H1 (cell line): ENCODE measurements around the gene MRPL40. TPM values are rescaled to one million over a fixed set of nuclear protein-coding genes. Genes with fewer than 3 reads are reported as not detected.

Source experiments
- CTCF ChIA-PET: fragments of 300-600 bp; sonication (Branson Sonifier 250); formaldehyde crosslinking; loops from one replicate; lab custom pipeline; 2021; ENCODE audit not compliant: partially characterized antibody; lab: Charles Lee
- POLR2A ChIA-PET: fragments of 300-600 bp; sonication (Branson Sonifier 250); formaldehyde crosslinking; loops from one replicate; lab custom pipeline; 2021; ENCODE audit warnings: inconsistent platforms; ENCODE audit not compliant: partially characterized antibody; lab: Charles Lee
- DNase-seq, 2 experiments: peaks; one replicate each; pipeline versions ENCODE4 v3.0.0 to v3.0.0-alpha.2; 2010 to 2022; ENCODE audit warnings: low spot score in 2 of 2, low read depth in 1 of 2, mixed read lengths in 1 of 2
- FAIRE-seq: peaks from 2 replicates; lab custom pipeline; 2011; peaks lifted over from hg19 to GRCh38; lab: Jason Lieb, UNC
- H2AFZ ChIP-seq: 2 replicates; pipeline ENCODE4 v1.8.1; 2012; ENCODE audit warnings: low read length, inconsistent platforms
- H2AK5ac ChIP-seq: 2 replicates; pipeline ENCODE4 v1.6.1; 2013; ENCODE audit warnings: low read depth, low read length
- H2BK120ac ChIP-seq: replicated peaks from 2 replicates; pipeline ENCODE3; 2013; ENCODE audit warnings: low read depth, low read length, inconsistent platforms
- H2BK12ac ChIP-seq: 2 replicates; pipeline ENCODE4 v1.6.1; 2013; ENCODE audit warnings: low read depth, low read length
- H2BK15ac ChIP-seq: 2 replicates; pipeline ENCODE4 v1.6.1; 2013; ENCODE audit warnings: low read length
- H2BK20ac ChIP-seq: 2 replicates; pipeline ENCODE4 v1.6.1; 2013; ENCODE audit warnings: low read length
- H2BK5ac ChIP-seq: 2 replicates; pipeline ENCODE4 v1.6.1; 2013; ENCODE audit warnings: low read depth, low read length
- H3K14ac ChIP-seq: 2 replicates; pipeline ENCODE4 v1.6.1; 2013; ENCODE audit warnings: inconsistent platforms; ENCODE audit not compliant: insufficient read length
- H3K18ac ChIP-seq: 2 replicates; pipeline ENCODE4 v1.6.1; 2013; ENCODE audit warnings: low read length; ENCODE audit errors: extremely low read depth
- H3K23ac ChIP-seq: 2 replicates; pipeline ENCODE4 v1.6.1; 2013; ENCODE audit warnings: inconsistent platforms; ENCODE audit not compliant: insufficient read length
- H3K23me2 ChIP-seq: 2 replicates; pipeline ENCODE4 v1.6.1; 2013; ENCODE audit warnings: low read depth, low read length
- H3K27ac ChIP-seq: 2 replicates; pipeline ENCODE4 v1.6.1; 2011; ENCODE audit warnings: low read depth, low read length, inconsistent platforms
- H3K27me3 ChIP-seq, 4 experiments: replicated peaks in 1 of 4; 1 replicate in 1 of 4; 2 replicates in 3 of 4; pipeline versions ENCODE4 v1.6.1 to v1.8.1; 2011 to 2013; ENCODE audit warnings: low read length in 3 of 4, mild to moderate bottlenecking in 3 of 4, inconsistent platforms in 2 of 4, mixed read lengths in 2 of 4, moderate library complexity in 1 of 4; ENCODE audit not compliant: control insufficient read depth in 3 of 4, insufficient read depth in 3 of 4; ENCODE audit errors: extremely low read depth in 1 of 4
- H3K36me3 ChIP-seq, 4 experiments: 2 replicates each; pipeline versions ENCODE4 v1.6.1 to v1.8.1; 2011 to 2013; ENCODE audit warnings: mild to moderate bottlenecking in 4 of 4, low read length in 3 of 4, moderate library complexity in 2 of 4, control low read depth in 1 of 4, inconsistent platforms in 1 of 4; ENCODE audit not compliant: insufficient read depth in 4 of 4, control insufficient read depth in 2 of 4
- H3K4ac ChIP-seq: replicated peaks from 2 replicates; pipeline ENCODE3; 2013; ENCODE audit warnings: low read length, low read depth, mixed read lengths, inconsistent platforms; ENCODE audit not compliant: insufficient read length
- H3K4me1 ChIP-seq, 4 experiments: replicated peaks in 1 of 4; 1 replicate in 1 of 4; 2 replicates in 3 of 4; pipeline versions ENCODE4 v1.6.1 to v1.8.1; 2011 to 2013; ENCODE audit warnings: low read length in 3 of 4, inconsistent platforms in 2 of 4, mixed read lengths in 1 of 4; ENCODE audit not compliant: insufficient read depth in 4 of 4, control insufficient read depth in 3 of 4
- H3K4me2 ChIP-seq, 2 experiments: 2 replicates each; pipeline versions ENCODE4 v1.6.1 to v1.8.1; 2011 to 2013; ENCODE audit warnings: low read depth in 2 of 2, low read length in 2 of 2, control low read depth in 1 of 2, inconsistent platforms in 1 of 2, mild to moderate bottlenecking in 1 of 2; ENCODE audit not compliant: insufficient read depth in 1 of 2
- H3K4me3 ChIP-seq, 4 experiments: fragments of 200-600, 300-600 bp in 1 of 4; sonication (generic), shearing (Covaris generic), sonication (Bioruptor Twin) in 1 of 4; 2 replicates each; pipeline versions ENCODE4 v1.5.1 to v1.8.1; 2011 to 2016; ENCODE audit warnings: low read length in 4 of 4, low read depth in 3 of 4, control low read depth in 2 of 4, inconsistent platforms in 2 of 4, mild to moderate bottlenecking in 2 of 4, mixed read lengths in 1 of 4, moderate library complexity in 1 of 4; ENCODE audit not compliant: insufficient read depth in 2 of 4; ENCODE audit errors: extremely low read depth in 1 of 4
- H3K56ac ChIP-seq: replicated peaks from 2 replicates; pipeline ENCODE3; 2013; ENCODE audit warnings: low read depth, mild to moderate bottlenecking, mixed read lengths, low read length, inconsistent platforms; ENCODE audit not compliant: insufficient read length
- H3K79me1 ChIP-seq: 2 replicates; pipeline ENCODE4 v1.6.1; 2013; ENCODE audit warnings: low read depth, low read length, control low read depth
- H3K79me2 ChIP-seq, 2 experiments: 2 replicates each; pipeline versions ENCODE4 v1.6.1 to v1.8.1; 2012 to 2013; ENCODE audit warnings: low read length in 2 of 2, mild to moderate bottlenecking in 2 of 2, inconsistent platforms in 1 of 2; ENCODE audit not compliant: insufficient read depth in 2 of 2, control insufficient read depth in 1 of 2
- H3K9ac ChIP-seq, 4 experiments: replicated peaks in 1 of 4; 1 replicate in 1 of 4; 2 replicates in 3 of 4; pipeline versions ENCODE4 v1.6.1 to v1.8.1; 2011 to 2013; ENCODE audit warnings: low read depth in 3 of 4, low read length in 3 of 4, control low read depth in 2 of 4, mild to moderate bottlenecking in 2 of 4, moderate library complexity in 2 of 4, inconsistent platforms in 1 of 4; ENCODE audit errors: extremely low read depth in 1 of 4
- H3K9me3 ChIP-seq, 2 experiments: 2 replicates each; pipeline versions ENCODE4 v1.6.1 to v1.8.1; 2012 to 2013; ENCODE audit warnings: mild to moderate bottlenecking in 2 of 2, moderate library complexity in 2 of 2, control low read depth in 1 of 2, inconsistent platforms in 1 of 2, low read depth in 1 of 2, low read length in 1 of 2, mixed read lengths in 1 of 2; ENCODE audit not compliant: insufficient read depth in 2 of 2
- H4K20me1 ChIP-seq, 2 experiments: replicated peaks in 1 of 2; 2 replicates each; pipeline versions ENCODE3 to v1.8.1; 2011 to 2013; ENCODE audit warnings: inconsistent platforms in 2 of 2, low read length in 2 of 2, mild to moderate bottlenecking in 1 of 2; ENCODE audit not compliant: insufficient read depth in 2 of 2, control insufficient read depth in 1 of 2
- H4K5ac ChIP-seq: 2 replicates; pipeline ENCODE4 v1.6.1; 2013; ENCODE audit warnings: low read length, low read depth, mixed read lengths, inconsistent platforms; ENCODE audit not compliant: insufficient read length
- H4K8ac ChIP-seq: 2 replicates; pipeline ENCODE4 v1.8.0; 2013; ENCODE audit warnings: mild to moderate bottlenecking, moderate library complexity, low read length, inconsistent platforms; ENCODE audit not compliant: insufficient read depth; ENCODE audit errors: extremely low read depth
- H4K91ac ChIP-seq: replicated peaks from 2 replicates; pipeline ENCODE3; 2013; ENCODE audit warnings: low read length, mixed read lengths, inconsistent platforms; ENCODE audit not compliant: insufficient read length
- ASH2L ChIP-seq: fragments of 200-600, 300-600 bp; sonication (generic); IDR thresholded peaks from one replicate; pipeline ENCODE4 v1.7.1; 2017; ENCODE audit warnings: low read length
- BCL11A ChIP-seq, 2 experiments: IDR thresholded peaks; one replicate each; pipeline ENCODE4 v1.6.1; 2011; ENCODE audit warnings: low read depth in 2 of 2, low read length in 2 of 2, mild to moderate bottlenecking in 2 of 2
- BRCA1 ChIP-seq: IDR thresholded peaks from 2 replicates; pipeline ENCODE4 v1.6.1; 2012; ENCODE audit warnings: low read depth, low read length, improper control_type of control experiment
- CTBP2 ChIP-seq: IDR thresholded peaks from 2 replicates; pipeline ENCODE4 v1.7.0; 2011; ENCODE audit warnings: borderline replicate concordance, mild to moderate bottlenecking, moderate library complexity, mixed read lengths, low read length; ENCODE audit not compliant: insufficient read depth, insufficient read length
- HDAC6 ChIP-seq: IDR thresholded peaks from one replicate; pipeline ENCODE4 v1.7.1; 2012; ENCODE audit warnings: low read depth, mild to moderate bottlenecking, inconsistent platforms, low read length, moderate library complexity
- KDM1A ChIP-seq: fragments of 200-600, 300-600 bp; sonication (generic); IDR thresholded peaks from 2 replicates; pipeline ENCODE4 v1.7.1; 2016; ENCODE audit warnings: mild to moderate bottlenecking, low read length, borderline replicate concordance
- MAFK ChIP-seq: IDR thresholded peaks from 2 replicates; pipeline ENCODE4 v1.6.1; 2012; ENCODE audit warnings: low read depth, mild to moderate bottlenecking, improper control_type of control experiment, low read length
- POLR2A ChIP-seq, 2 experiments: IDR thresholded peaks; 1 replicate in 1 of 2; 2 replicates in 1 of 2; pipeline ENCODE4 v1.6.1; 2011; ENCODE audit warnings: low read depth in 2 of 2, low read length in 2 of 2, mild to moderate bottlenecking in 2 of 2; ENCODE audit errors: control extremely low read depth in 1 of 2
- POLR2AphosphoS5 ChIP-seq: IDR thresholded peaks from 2 replicates; pipeline ENCODE4 v1.6.1; 2011; ENCODE audit warnings: low read depth, low read length
- POU5F1 ChIP-seq: IDR thresholded peaks from 2 replicates; pipeline ENCODE4 v1.6.1; 2011; ENCODE audit warnings: low read depth, mild to moderate bottlenecking, low read length, moderate library complexity
- RFX5 ChIP-seq: IDR thresholded peaks from 2 replicates; pipeline ENCODE4 v1.6.1; 2011; ENCODE audit warnings: low read depth, low read length, improper control_type of control experiment, borderline replicate concordance
- SUZ12 ChIP-seq: fragments of 200-600 bp; sonication (generic); IDR thresholded peaks from 2 replicates; pipeline ENCODE4 v1.6.1; 2012; ENCODE audit warnings: mild to moderate bottlenecking, inconsistent platforms, low read length, moderate library complexity, mixed read lengths
- TEAD4 ChIP-seq: IDR thresholded peaks from 2 replicates; pipeline ENCODE4 v1.6.1; 2012; ENCODE audit warnings: low read depth, low read length, inconsistent platforms, mixed read lengths
- WGBS, 2 experiments: shearing (Covaris generic) in 1 of 2; methylation state at CpG; one replicate each; pipeline versions ENCODE4 v1.1.6 to v1.1.7; 2013 to 2015; ENCODE audit warnings: low lambda C conversion rate in 2 of 2, mixed read lengths in 2 of 2, inconsistent platforms in 1 of 2, low coverage in 1 of 2, missing lambda C conversion rate in 1 of 2; ENCODE audit not compliant: insufficient replicate concordance in 2 of 2, insufficient coverage in 1 of 2, insufficient read length in 1 of 2; ENCODE audit errors: extremely low coverage in 1 of 2, missing lambda C conversion rate in 1 of 2; 5-methylcytosine and 5-hydroxymethylcytosine counted together
- polyA plus RNA-seq, 7 experiments: library from polyadenylated mRNA; depleted of rRNA in 3 of 7; stranded (reverse) in 5 of 7; unstranded in 2 of 7; fragments of >200 nt in 5 of 7; fragments of 200-250 nt in 2 of 7; gene quantifications; 1 replicate in 5 of 7; 2 replicates in 1 of 7; 4 replicates in 1 of 7; pipeline versions ENCODE4 v1.2.1 to v1.2.3, GENCODE V29; 2011 to 2013; ENCODE audit warnings: missing spikeins in 2 of 7, mixed read lengths in 2 of 7
- total RNA-seq: library from RNA; stranded (reverse); fragmentation: NEBNext Ultra II Directional; extraction: Animal tissue kit (Norgen Biotek cat#: 25700); gene quantifications from 2 replicates; pipeline ENCODE4 v1.2.1, GENCODE V29; 2021

The MRPL40 gene
- total and polyA plus RNA-seq, 2 of the 8 experiments (the other 6 are each of a cell fraction or from before 2014, with no cell fraction given): 12.4 to 14.5 TPM

GRCh38 chr22:19450363-19451175, 18.2 kb downstream of the MRPL40 start:
- Histone ChIP-seq H3K9me3 (no peaks in the 10 kb centered on the region), H4K5ac (no peak overlapping the region), H4K20me1 (peaks cover 9 to 15% of the 10 kb centered on the region in 2 experiments), H2BK20ac (no peak overlapping the region), H3K23ac (no peak overlapping the region), H2BK120ac (no peak overlapping the region), H3K36me3 (peaks cover 7 to 41% (median 28%) of the 10 kb centered on the region in 4 experiments), H3K4me1 (peaks cover 0 to 8% (median 3%) of the 10 kb centered on the region in 4 experiments; a peak in 2 of 7 replicates), H3K79me2 (peaks cover 3 to 14% of the 10 kb centered on the region in 2 experiments; a peak in 3 of 4 replicates), H3K18ac (no peak overlapping the region), H2BK5ac (no peak overlapping the region), H3K27me3 (no peaks in the 10 kb centered on the region; a peak in 2 of 7 replicates), H4K8ac (no peak overlapping the region), H4K91ac (no peak overlapping the region), H3K9ac (no peak overlapping the region), H3K56ac (no peak overlapping the region), H2AFZ (no peak overlapping the region), H3K14ac (no peak overlapping the region), H2AK5ac (no peak overlapping the region), H3K4ac (no peak overlapping the region), H3K79me1 (peaks cover 2% of the 10 kb centered on the region; the same call in 1 of the 2 replicates), H3K27ac (no peak overlapping the region), H3K4me3 (no peak overlapping the region), H2BK15ac (no peak overlapping the region), H3K23me2 (peaks cover 7% of the 10 kb centered on the region; the same call in 1 of the 2 replicates), H2BK12ac (no peak overlapping the region), H3K4me2 (no peak overlapping the region)
- ChIA-PET POLR2A (interaction anchor here (0.7 to 2.9 kb wide), 12 partner anchors 12 to 82 kb away, joined by 3 to 9 read pairs (median 4); partner anchors contain the start of genes CDC45, HIRA, MRPL40 and UFD1), CTCF (interaction anchor here (0.8 to 2.0 kb wide), 5 partner anchors 24 to 182 kb away, joined by 3 to 6 read pairs (median 4); no protein-coding TSS in a partner anchor)
- DNase-seq (no peak), FAIRE-seq (no peak)
- 92% methylated on average over 8 of the region's 8 CpGs; no CpG with 5 or more reads in 1 of the 2 experiments for WGBS, 2 experiments
- TF ChIP-seq ASH2L (no peak), TEAD4 (no peak), POLR2AphosphoS5 (no peak), MAFK (no peak), HDAC6 (no peak), POU5F1 (no peak), CTBP2 (no peak), BRCA1 (no peak), KDM1A (no peak), SUZ12 (no peak), BCL11A (IDR thresholded peaks at IDR 0.05; ENCODE audit: low read depth in 2 of 2, low read length in 2 of 2) (no peak), RFX5 (no peak), POLR2A (IDR thresholded peaks at IDR 0.05; ENCODE audit: control extremely low read depth in 1 of 2, low read depth in 2 of 2, low read length in 2 of 2) (no peak)
